AG09319 (cell line): ENCODE measurements around the gene KCNK7.

Experiments used
- DNase-seq: peaks from one replicate; pipeline ENCODE4 v3.0.0-alpha.2; 2010; ENCODE audit warnings: low read depth; ENCODE audit errors: extremely low read depth
- CTCF ChIP-seq: IDR thresholded peaks from 2 replicates; pipeline ENCODE4 v1.5.1; 2011; ENCODE audit warnings: low read depth, mild to moderate bottlenecking, inconsistent platforms, low read length, moderate library complexity

KCNK7 gene

GRCh38 chr11:65581928-65582327 is 13.7 kb downstream of the KCNK7 start:
- TF ChIP-seq CTCF, result no peak

GRCh38 chr11:65580756-65581155 is 14.8 kb downstream of the KCNK7 start:
- DNase-seq, result no peak
- no peak for TF ChIP-seq CTCF

More at GRCh38 chr11:65581928-65582327, 13.7 kb downstream of the KCNK7 start:
- no peak for DNase-seq

- no peak for DNase-seq
- no peak for TF ChIP-seq CTCF
Measured at GRCh38 chr11:65580031-65580692, 15.4 kb downstream of the KCNK7 start.

- no peak for DNase-seq
- TF ChIP-seq CTCF, result no peak
Measured at GRCh38 chr11:65579291-65579690, 16.3 kb downstream of the KCNK7 start.

GRCh38 chr11:65578667-65579066 is 16.9 kb downstream of the KCNK7 start:
- no peak for TF ChIP-seq CTCF
- no peak for DNase-seq

GRCh38 chr11:65578134-65578533 is 17.5 kb downstream of the KCNK7 start:
- no peak for DNase-seq
- TF ChIP-seq CTCF, result no peak

- no peak for TF ChIP-seq CTCF
- no peak for DNase-seq
Measured at GRCh38 chr11:65577756-65578109, 17.9 kb downstream of the KCNK7 start.
